PFSK-1 (cell line): Measurements from ENCODE around the gene RNF41.

Experiments used
- FOXP2 ChIP-seq: optimal IDR thresholded peaks from 2 replicates; pipeline ENCODE3; 2011; ENCODE audit warnings: borderline replicate concordance, control low read depth, inconsistent platforms; ENCODE audit not compliant: insufficient read depth; ENCODE audit errors: extremely low read length, extremely low read depth
- POLR2AphosphoS5 ChIP-seq: IDR thresholded peaks from 2 replicates; pipeline ENCODE4 v1.6.1; 2012; ENCODE audit warnings: low read depth, mild to moderate bottlenecking, control low read depth, low read length, moderate library complexity
- REST ChIP-seq, 2 experiments: IDR thresholded peaks; 2 replicates each; pipeline versions ENCODE4 v1.6.1 to v1.8.0; 2011 to 2012; ENCODE audit warnings: low read depth in 2 of 2, low read length in 2 of 2, control low read depth in 1 of 2, inconsistent platforms in 1 of 2, mild to moderate bottlenecking in 1 of 2, moderate library complexity in 1 of 2; ENCODE audit not compliant: insufficient read depth in 1 of 2
- SIN3A ChIP-seq: IDR thresholded peaks from 2 replicates; pipeline ENCODE4 v1.6.1; 2012; ENCODE audit warnings: mild to moderate bottlenecking, low read length, moderate library complexity, borderline replicate concordance; ENCODE audit not compliant: insufficient read depth
- TAF1 ChIP-seq: IDR thresholded peaks from 2 replicates; pipeline ENCODE4 v1.6.1; 2012; ENCODE audit warnings: low read length, control low read depth, borderline replicate concordance; ENCODE audit not compliant: insufficient read depth

- TF ChIP-seq SIN3A (no peak), TAF1 (no peak), REST (IDR thresholded peaks at IDR 0.05; ENCODE audit: insufficient read depth in 1 of 2, low read depth in 2 of 2, low read length in 2 of 2) (no peak), POLR2AphosphoS5 (no peak), FOXP2 (no peak)
Measured at GRCh38 chr12:56154818-56155217, 66.9 kb downstream of the RNF41 start.
